Measurements from ENCODE around the gene MBD3. TPM values are rescaled to one million over a fixed set of nuclear protein-coding genes. Genes with fewer than 3 reads are reported as not detected.

MBD3 gene
- total RNA-seq, 6 experiments from 2014 or later: 75.6 to 104 (median 85.7) TPM

DNA sequence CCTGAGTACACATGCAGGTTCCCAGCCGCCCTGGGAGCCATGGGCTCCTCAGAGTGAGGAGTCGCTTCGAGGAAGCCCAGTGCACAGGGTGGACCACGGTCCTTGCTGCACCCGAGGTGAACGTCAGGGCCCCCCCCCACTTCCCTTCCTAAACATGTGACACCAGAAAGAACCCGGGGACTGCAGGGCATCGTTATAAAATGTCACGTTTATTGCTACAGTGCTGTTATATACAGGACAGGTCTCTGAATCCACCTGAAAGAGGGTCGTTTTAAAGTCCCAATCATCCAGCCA is 16.4 kb upstream of the MBD3 start:
- peaks cover 7% of the 10 kb centered on the region for H3K27me3 Mint-ChIP-seq (ENCODE audit: insufficient read depth)
- H3K27ac Mint-ChIP-seq: no peak overlapping the region
- no peak for TF ChIP-seq CTCF (IDR thresholded peaks at IDR 0.05)
- no peaks in the 10 kb centered on the region; the same call in 1 of the 2 replicates for H3K36me3 Mint-ChIP-seq (ENCODE audit: low read depth)
- DNase-seq: no peak
- peaks cover 23% of the 10 kb centered on the region for H3K4me1 Mint-ChIP-seq (ENCODE audit: low read depth)
- H3K4me3 Mint-ChIP-seq: no peak overlapping the region
- no peaks in the 10 kb centered on the region for H3K9me3 Mint-ChIP-seq

DNA sequence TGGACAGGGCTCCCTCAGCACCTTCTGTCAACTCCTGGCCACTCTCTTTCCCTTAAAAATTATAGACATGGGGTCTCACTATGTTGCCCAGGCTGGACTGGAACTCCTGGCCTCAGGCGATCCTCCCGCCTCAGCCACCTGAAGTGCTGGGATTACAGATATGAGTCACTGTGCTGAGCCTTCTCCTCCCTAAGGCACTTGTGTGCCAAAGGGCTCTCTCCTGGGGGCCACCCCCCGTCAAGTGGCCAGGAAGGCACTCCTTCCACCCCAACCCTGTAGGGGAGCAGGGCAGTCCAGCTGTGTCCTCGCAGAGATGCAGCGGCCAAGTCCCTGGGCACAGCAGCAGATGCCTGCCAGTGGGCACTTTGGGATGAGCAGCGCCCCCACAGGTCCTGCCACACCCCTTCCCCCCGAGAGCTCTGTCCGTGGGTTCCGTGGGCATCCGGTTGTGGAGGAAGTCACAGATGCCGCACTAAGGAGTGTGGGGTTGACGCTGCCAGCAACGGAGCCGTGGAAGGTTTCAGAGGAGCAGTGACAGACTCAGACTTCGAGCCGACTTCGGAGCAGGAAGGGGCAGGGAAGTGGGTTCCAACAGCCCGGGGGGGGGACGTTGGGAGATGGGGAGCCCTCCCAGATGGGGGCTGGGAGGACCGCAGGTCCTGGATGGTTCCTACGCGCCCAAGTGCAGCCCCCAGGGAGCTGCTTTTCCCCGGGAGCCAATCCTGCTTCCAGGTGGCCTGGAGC is 15.9 kb upstream of the MBD3 start:
- no peak overlapping the region for H3K27ac Mint-ChIP-seq
- TF ChIP-seq CTCF (IDR thresholded peaks at IDR 0.05): no peak
- no peak overlapping the region for H3K4me3 Mint-ChIP-seq
- no peak for DNase-seq
- no peaks in the 10 kb centered on the region for H3K9me3 Mint-ChIP-seq
- H3K27me3 Mint-ChIP-seq (ENCODE audit: insufficient read depth): peaks cover 7% of the 10 kb centered on the region
- no peaks in the 10 kb centered on the region; the same call in 1 of the 2 replicates for H3K36me3 Mint-ChIP-seq (ENCODE audit: low read depth)
- peaks cover 25% of the 10 kb centered on the region for H3K4me1 Mint-ChIP-seq (ENCODE audit: low read depth)

- H3K4me3 Mint-ChIP-seq: peak overlapping the region; percentile 93
- H3K9me3 Mint-ChIP-seq: no peaks in the 10 kb centered on the region
- DNase-seq: no peak
- TF ChIP-seq CTCF (IDR thresholded peaks at IDR 0.05): peak; percentile 29; the same call in 1 of the 2 replicates
- peaks cover 7% of the 10 kb centered on the region for H3K27me3 Mint-ChIP-seq (ENCODE audit: insufficient read depth)
- H3K36me3 Mint-ChIP-seq (ENCODE audit: low read depth): peaks cover 9% of the 10 kb centered on the region
- peak overlapping the region; percentile 98 for H3K27ac Mint-ChIP-seq
- peaks cover 25% of the 10 kb centered on the region for H3K4me1 Mint-ChIP-seq (ENCODE audit: low read depth)
These were observed 13.5 kb upstream of the MBD3 start for GRCh38 chr19:1606138-1606651.

GRCh38 chr19:1605236-1606137 is 12.8 kb upstream of the MBD3 start, which contains the start of gene UQCR11:
Gene UQCR11 (minus strand): TSS chr19:1605462. CDS start chr19:1605409, 53 bp downstream.
- DNase-seq: peak; percentile 98
- Mint-ChIP-seq H3K4me3 (peak within 1 kb of the TSS; percentile 93), H3K27me3 (ENCODE audit: insufficient read depth) (peaks cover 7% of the 10 kb centered on the region), H3K36me3 (ENCODE audit: low read depth) (peaks cover 9% of the 10 kb centered on the region), H3K4me1 (ENCODE audit: low read depth) (peaks cover 25% of the 10 kb centered on the region), H3K27ac (peak within 1 kb of the TSS; percentile 98), H3K9me3 (no peaks in the 10 kb centered on the region)
- TF ChIP-seq CTCF (IDR thresholded peaks at IDR 0.05): peak; percentile 76

GRCh38 chr19:1602091-1602707 is 9.5 kb upstream of the MBD3 start:
- H3K36me3 Mint-ChIP-seq (ENCODE audit: low read depth): peaks cover 9% of the 10 kb centered on the region
- peaks cover 22% of the 10 kb centered on the region for H3K4me1 Mint-ChIP-seq (ENCODE audit: low read depth)
- TF ChIP-seq CTCF (IDR thresholded peaks at IDR 0.05): 0 out of 2 replicates have a peak, but pooled peaks have one; percentile 32
- H3K9me3 Mint-ChIP-seq: no peaks in the 10 kb centered on the region
- H3K4me3 Mint-ChIP-seq: no peak overlapping the region
- no peak for DNase-seq
- H3K27me3 Mint-ChIP-seq (ENCODE audit: insufficient read depth): peaks cover 7% of the 10 kb centered on the region
- H3K27ac Mint-ChIP-seq: no peak overlapping the region
